Measurements from ENCODE around the gene RPGRIP1.
A peak's percentile ranks its signal among the peaks of the same experiment; 100 is the strongest.
"Not testable (repeated sequence)": the region's sequence is repeated elsewhere in the genome, so short reads cannot be mapped to it uniquely, and the experiment has no call there.

Gene RPGRIP1

GRCh38 chr14:21258005-21258888 is 21.6 kb upstream of the RPGRIP1 start:
- DNase-seq (ENCODE audit: low read depth in 4 of 4, low spot score in 1 of 4): no peak

GRCh38 chr14:21258889-21259787 is 20.7 kb upstream of the RPGRIP1 start:
- DNase-seq (ENCODE audit: low read depth in 4 of 4, low spot score in 1 of 4): no peak

GRCh38 chr14:21261824-21262223 is 18.1 kb upstream of the RPGRIP1 start:
- no peak for DNase-seq (ENCODE audit: low read depth in 4 of 4, low spot score in 1 of 4)

- DNase-seq (ENCODE audit: low read depth in 4 of 4, low spot score in 1 of 4): no peak
Measured at GRCh38 chr14:21262410-21262809, 17.5 kb upstream of the RPGRIP1 start.

- no peak for DNase-seq (ENCODE audit: low read depth in 4 of 4, low spot score in 1 of 4)
Measured at GRCh38 chr14:21263284-21264024, 16.4 kb upstream of the RPGRIP1 start.

GRCh38 chr14:21264025-21264801 is 15.7 kb upstream of the RPGRIP1 start:
- no peak for DNase-seq (ENCODE audit: low read depth in 4 of 4, low spot score in 1 of 4)

GRCh38 chr14:21267431-21267845 is 12.4 kb upstream of the RPGRIP1 start:
- no peak for DNase-seq (ENCODE audit: low read depth in 4 of 4, low spot score in 1 of 4)

- DNase-seq (ENCODE audit: low read depth in 4 of 4, low spot score in 1 of 4): no peak
Measured at GRCh38 chr14:21267886-21268616, 11.8 kb upstream of the RPGRIP1 start.

- no peak for DNase-seq (ENCODE audit: low read depth in 4 of 4, low spot score in 1 of 4)
Measured at GRCh38 chr14:21268617-21269251, 11.1 kb upstream of the RPGRIP1 start.

GRCh38 chr14:21269252-21270046 is 10.4 kb upstream of the RPGRIP1 start, which contains the start of gene HNRNPC:
Gene HNRNPC, minus strand, starts transcription at chr14:21269442. Its CDS starts 35,249 bp downstream, at chr14:21234193.
- peak; percentile 100 for DNase-seq (ENCODE audit: low read depth in 4 of 4, low spot score in 1 of 4)

GRCh38 chr14:21272661-21273060 is 7.2 kb upstream of the RPGRIP1 start:
- not testable (repeated sequence) for DNase-seq (ENCODE audit: low read depth in 4 of 4, low spot score in 1 of 4)

- no peak for DNase-seq (ENCODE audit: low read depth in 4 of 4, low spot score in 1 of 4)
Measured at GRCh38 chr14:21275261-21275858, 4.5 kb upstream of the RPGRIP1 start.

- no peak for DNase-seq (ENCODE audit: low read depth in 4 of 4, low spot score in 1 of 4)
Measured at GRCh38 chr14:21278632-21279031, 1.3 kb upstream of the RPGRIP1 start.

GRCh38 chr14:21281917-21282316 is 2.0 kb downstream of the RPGRIP1 start:
- DNase-seq (ENCODE audit: low read depth in 4 of 4, low spot score in 1 of 4): not testable (repeated sequence)

- not testable (repeated sequence) for DNase-seq (ENCODE audit: low read depth in 4 of 4, low spot score in 1 of 4)
Measured at GRCh38 chr14:21286516-21286915, 6.6 kb downstream of the RPGRIP1 start.

GRCh38 chr14:21287168-21287567 is 7.3 kb downstream of the RPGRIP1 start:
- no peak for DNase-seq (ENCODE audit: low read depth in 4 of 4, low spot score in 1 of 4)

GRCh38 chr14:21294026-21294425 is 14.1 kb downstream of the RPGRIP1 start:
- DNase-seq (ENCODE audit: low read depth in 4 of 4, low spot score in 1 of 4): not testable (repeated sequence)

- no peak for DNase-seq (ENCODE audit: low read depth in 4 of 4, low spot score in 1 of 4)
Measured at GRCh38 chr14:21298358-21298757, 18.5 kb downstream of the RPGRIP1 start.
